HepG2 (cell line): Measurements from ENCODE around the gene DPYD. TPM values are rescaled to one million over a fixed set of nuclear protein-coding genes. Genes with fewer than 3 reads are reported as not detected.

Source experiments
- ATAC-seq: fragments of 200-7000 bp; cut with Tn5 transposase; 3 replicates; pipeline ENCODE4 v1.9.1; 2020; ENCODE audit warnings: mild to moderate bottlenecking, moderate library complexity
- BruUV-seq: library from RNA; stranded (reverse); fragments of 400-500 nt; replicated peaks from 2 replicates; lab custom pipeline; 2021; lab: Mats Ljungman, UMichigan
- CTCF ChIA-PET: fragments of 300-600 bp; formaldehyde crosslinking; extraction: SDS; loops from one replicate; lab custom pipeline; 2021; ENCODE audit warnings: low total read pairs, inconsistent platforms, low intra/inter-chr PET ratio; lab: Yijun Ruan, JAX
- POLR2A ChIA-PET: fragments of 350-600 bp; sonication (Branson Sonifier 250); formaldehyde crosslinking; loops from one replicate; lab custom pipeline; 2020; ENCODE audit warnings: antibody characterized with exemption, inconsistent platforms; lab: Yijun Ruan, JAX
- DNase-seq: peaks from one replicate; pipeline ENCODE4 v3.0.0-alpha.2; 2015; ENCODE audit warnings: low spot score
- FAIRE-seq: peaks from 3 replicates; lab custom pipeline; 2011; peaks lifted over from hg19 to GRCh38; lab: Jason Lieb, UNC
- H2AFZ ChIP-seq: one replicate; pipeline ENCODE4 v1.6.1; 2011; ENCODE audit warnings: low read length, inconsistent platforms
- H3K27ac ChIP-seq: fragments of 300-600 bp; 3 replicates; pipeline ENCODE4 v1.8.0; 2011; ENCODE audit warnings: mixed run types, mild to moderate bottlenecking, mixed read lengths, low read length, inconsistent platforms; ENCODE audit not compliant: insufficient read depth; ENCODE audit errors: extremely low read length
- H3K27me3 ChIP-seq, 2 experiments: fragments of 200-600 bp in 1 of 2; 2 replicates in 1 of 2; 3 replicates in 1 of 2; pipeline versions ENCODE4 v1.6.0 to v1.8.0; 2011; ENCODE audit warnings: low read length in 2 of 2, mild to moderate bottlenecking in 2 of 2, moderate library complexity in 2 of 2, inconsistent platforms in 1 of 2; ENCODE audit not compliant: insufficient read depth in 2 of 2, control insufficient read depth in 1 of 2
- H3K36me3 ChIP-seq, 2 experiments: fragments of 200-600 bp in 1 of 2; replicated peaks in 1 of 2; 2 replicates in 1 of 2; 3 replicates in 1 of 2; pipeline versions ENCODE4 v1.5.1 to v1.8.0; 2011; ENCODE audit warnings: low read length in 2 of 2, inconsistent platforms in 1 of 2; ENCODE audit not compliant: insufficient read depth in 2 of 2, control insufficient read depth in 1 of 2
- H3K4me1 ChIP-seq: 2 replicates; pipeline ENCODE4 v1.5.1; 2012; ENCODE audit warnings: low read length, inconsistent platforms; ENCODE audit not compliant: insufficient read depth
- H3K4me2 ChIP-seq: 2 replicates; pipeline ENCODE4 v1.6.0; 2011; ENCODE audit warnings: low read depth, low read length, inconsistent platforms
- H3K4me3 ChIP-seq, 3 experiments: fragments of 200-600 bp in 1 of 3; sonication (generic), shearing (Covaris generic) in 1 of 3; replicated peaks in 1 of 3; 2 replicates each; pipeline ENCODE4 v1.5.1; 2011 to 2016; ENCODE audit warnings: low read length in 3 of 3, inconsistent platforms in 2 of 3, low read depth in 2 of 3, mild to moderate bottlenecking in 2 of 3, control low read depth in 1 of 3, mixed read lengths in 1 of 3; ENCODE audit not compliant: insufficient read depth in 1 of 3
- H3K79me2 ChIP-seq: one replicate; pipeline ENCODE4 v1.6.1; 2011; ENCODE audit warnings: low read length, inconsistent platforms; ENCODE audit not compliant: insufficient read depth
- H3K9ac ChIP-seq: 2 replicates; pipeline ENCODE4 v1.6.0; 2011; ENCODE audit warnings: mild to moderate bottlenecking, low read depth, low read length, inconsistent platforms; ENCODE audit not compliant: insufficient read depth
- H3K9me3 ChIP-seq: 2 replicates; pipeline ENCODE4 v1.5.1; 2012; ENCODE audit warnings: mild to moderate bottlenecking, low read length
- H4K20me1 ChIP-seq: 2 replicates; pipeline ENCODE4 v1.6.0; 2011; ENCODE audit warnings: inconsistent platforms, mild to moderate bottlenecking, low read length, moderate library complexity; ENCODE audit not compliant: insufficient read depth
- CTCF ChIP-seq: sonication (generic); formaldehyde crosslinking; IDR thresholded peaks from 2 replicates; pipeline ENCODE4 v1.5.0; 2020; ENCODE audit warnings: mild to moderate bottlenecking, missing genetic modification reagents, moderate library complexity
- GLMP ChIP-seq: sonication (generic); formaldehyde crosslinking; IDR thresholded peaks from 2 replicates; pipeline ENCODE4 v1.9.0; 2021; ENCODE audit warnings: missing genetic modification reagents, mild to moderate bottlenecking, borderline replicate concordance
- MAFK ChIP-seq, 2 experiments: IDR thresholded peaks in 1 of 2; conservative IDR thresholded peaks in 1 of 2; 2 replicates each; pipeline ENCODE4 v1.6.1; 2011; ENCODE audit warnings: improper control_type of control experiment in 2 of 2, low read length in 2 of 2
- SKI ChIP-seq: fragments of 450-650 bp; IDR thresholded peaks from one replicate; pipeline ENCODE4 v1.6.1; 2018; ENCODE audit warnings: mild to moderate bottlenecking; ENCODE audit not compliant: partially characterized antibody
- SMC3 ChIP-seq: IDR thresholded peaks from 2 replicates; pipeline ENCODE4 v1.6.1; 2011; ENCODE audit warnings: low read length, improper control_type of control experiment
- STAG1 ChIP-seq: sonication (generic); formaldehyde crosslinking; IDR thresholded peaks from 2 replicates; pipeline ENCODE4 v1.4.0; 2020; ENCODE audit warnings: missing genetic modification reagents
- TCF12 ChIP-seq, 2 experiments: fragments of 450-650 bp in 1 of 2; sonication (generic) in 1 of 2; formaldehyde crosslinking in 1 of 2; IDR thresholded peaks; 2 replicates each; pipeline versions ENCODE4 v1.6.1 to v1.8.0; 2017 to 2022; ENCODE audit warnings: antibody characterized with exemption in 1 of 2, mild to moderate bottlenecking in 1 of 2, missing genetic modification reagents in 1 of 2, moderate library complexity in 1 of 2
- TCF7L2 ChIP-seq: IDR thresholded peaks from 2 replicates; pipeline ENCODE4 v1.6.1; 2011; ENCODE audit warnings: mild to moderate bottlenecking, low read depth, low read length, moderate library complexity
- YY1 ChIP-seq: IDR thresholded peaks from 2 replicates; pipeline ENCODE4 v1.6.1; 2011; ENCODE audit warnings: low read length, low read depth, moderate library complexity, mild to moderate bottlenecking; ENCODE audit not compliant: insufficient read depth, insufficient replicate concordance
- ZC3H13 ChIP-seq: sonication (generic); formaldehyde crosslinking; IDR thresholded peaks from 2 replicates; pipeline ENCODE4 v1.8.1; 2023; ENCODE audit warnings: mild to moderate bottlenecking, missing genetic modification reagents, moderate library complexity
- ZNF383 ChIP-seq: sonication (generic); formaldehyde crosslinking; IDR thresholded peaks from 2 replicates; pipeline ENCODE4 v1.4.0; 2020; ENCODE audit warnings: missing genetic modification reagents, mild to moderate bottlenecking, borderline replicate concordance
- ZNF451 ChIP-seq: sonication (generic); formaldehyde crosslinking; IDR thresholded peaks from 2 replicates; pipeline ENCODE4 v1.5.0; 2020; ENCODE audit warnings: mild to moderate bottlenecking, missing genetic modification reagents
- WGBS: methylation state at CpG from one replicate; pipeline ENCODE4 v1.1.6; 2017; ENCODE audit warnings: low lambda C conversion rate; 5-methylcytosine and 5-hydroxymethylcytosine counted together
- in situ Hi-C: cut with HindIII; loops from 2 replicates; pipeline ENCODE4 v1.10.0; 2017; ENCODE audit warnings: low pct_unique_long_range_greater_than_20kb; ENCODE audit not compliant: extremely low pct_ligation_motif_present
- intact Hi-C: fragments of 100-400 bp; cut with micrococcal nuclease; formaldehyde crosslinking; loops from one replicate; pipeline ENCODE4 v1.10.0; 2022; ENCODE audit not compliant: unreplicated experiment
- polyA plus RNA-seq, 8 experiments: library from polyadenylated mRNA; depleted of rRNA in 3 of 8; stranded (reverse) in 7 of 8; unstranded in 1 of 8; fragments of >200 nt; fragmentation: Illumina TruSeq in 4 of 8; extraction: Trizol in 4 of 8; gene quantifications; 2 replicates each; pipeline versions ENCODE4 v1.2.1 to v1.2.3, GENCODE V29; 2011 to 2016; ENCODE audit warnings: low read depth in 4 of 8, missing spikeins in 1 of 8, mixed read lengths in 1 of 8; ENCODE audit not compliant: insufficient read depth in 1 of 8
- total RNA-seq, 5 experiments: library from RNA; depleted of rRNA; stranded (reverse); fragments of >200 nt; fragmentation: Illumina TruSeq; extraction: Trizol; gene quantifications; 2 replicates each; pipeline ENCODE4 v1.2.3, GENCODE V29; 2016; ENCODE audit warnings: low read depth in 1 of 5
- TF ChIP-seq, protein P1 (sequence below): sonication (generic); formaldehyde crosslinking; IDR thresholded peaks from 2 replicates; pipeline ENCODE4 v1.8.1; 2023; ENCODE audit warnings: missing genetic modification reagents, mild to moderate bottlenecking, borderline replicate concordance

DPYD gene
- total and polyA plus RNA-seq, 2 of the 13 experiments (the other 11 are each of a cell fraction or from before 2014, with no cell fraction given): 1.3 to 3.4 TPM

GRCh38 chr1:97137862-97138514, 782.8 kb downstream of the DPYD start:
- ATAC-seq (peak; percentile 92), FAIRE-seq (peak; percentile 60), DNase-seq (peak; percentile 22)
- H2AFZ ChIP-seq: no peak overlapping the region
- H3K36me3 ChIP-seq: no peaks in the 10 kb centered on the region
- ChIA-PET POLR2A (no interaction called here), CTCF (no interaction called here)
- no peak overlapping the region for H3K4me3 ChIP-seq
- TF ChIP-seq MAFK (conservative IDR thresholded peaks at IDR 0.05 in 1 of 2, IDR thresholded peaks at IDR 0.05 in 1 of 2; ENCODE audit: low read length in 2 of 2) (no peak), CTCF (CRISPR knock-in tag) (peak; percentile 54), STAG1 (CRISPR knock-in tag) (peak; percentile 36), SKI (no peak), ZNF383 (CRISPR knock-in tag) (no peak), SMC3 (peak; percentile 32; the same call in 1 of the 2 replicates)
- H3K79me2 ChIP-seq: no peaks in the 10 kb centered on the region
- H3K9ac ChIP-seq: no peak overlapping the region
- H3K9me3 ChIP-seq: no peaks in the 10 kb centered on the region
- no peaks in the 10 kb centered on the region for H4K20me1 ChIP-seq
- no peak overlapping the region for H3K27ac ChIP-seq
- intact Hi-C loops: loop anchor here (2.0 kb wide), 1 partner anchor 913 kb away; no protein-coding TSS in a partner anchor
- BruUV-seq: no TSS peak
- in situ Hi-C loops: no loop called here
- H3K4me2 ChIP-seq: no peak overlapping the region
- no peaks in the 10 kb centered on the region for H3K27me3 ChIP-seq
- 46% methylated on average over 5 of the region's 5 CpGs for WGBS
- H3K4me1 ChIP-seq: no peaks in the 10 kb centered on the region

DNA sequence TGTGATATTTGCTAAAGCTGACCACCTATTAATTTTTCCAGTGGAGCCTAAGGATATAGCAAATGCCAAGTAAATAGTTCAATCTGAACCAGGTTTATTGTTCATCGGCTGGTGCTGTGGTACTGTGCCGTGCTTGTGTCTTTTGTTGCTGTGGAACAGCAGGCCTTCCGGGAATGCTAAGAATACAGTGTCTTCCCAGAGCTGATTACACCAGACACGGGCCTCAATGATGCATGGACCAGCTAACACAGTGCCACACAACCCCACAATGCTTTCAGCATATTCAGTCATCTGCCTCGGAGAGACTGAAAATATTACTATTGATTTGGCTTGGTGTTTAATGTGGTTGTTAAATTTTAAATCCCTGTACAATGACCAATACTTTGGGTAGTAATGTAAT, 783.8 kb downstream of the DPYD start:
- no peak overlapping the region for H3K4me2 ChIP-seq
- in situ Hi-C loops: no loop called here
- no TSS peak for BruUV-seq
- H3K4me1 ChIP-seq: no peaks in the 10 kb centered on the region
- H2AFZ ChIP-seq: no peak overlapping the region
- no peaks in the 10 kb centered on the region for H3K9me3 ChIP-seq
- no peaks in the 10 kb centered on the region for H3K79me2 ChIP-seq
- DNase-seq: no peak
- no peaks in the 10 kb centered on the region for H4K20me1 ChIP-seq
- no peak for FAIRE-seq
- intact Hi-C loops: no loop called here
- no peak overlapping the region for H3K4me3 ChIP-seq
- H3K27me3 ChIP-seq: no peaks in the 10 kb centered on the region
- POLR2A ChIA-PET: no interaction called here
- 79% methylated on average over 5 of the region's 5 CpGs for WGBS
- no peak overlapping the region for H3K27ac ChIP-seq
- no peak for ATAC-seq
- CTCF ChIA-PET: no interaction called here
- H3K9ac ChIP-seq: no peak overlapping the region
- H3K36me3 ChIP-seq: no peaks in the 10 kb centered on the region
- TF ChIP-seq TCF7L2 (no peak), TCF12 (IDR thresholded peaks at IDR 0.05) (no peak), TCF12 (CRISPR knock-in tag; IDR thresholded peaks at IDR 0.05) (no peak), GLMP (CRISPR knock-in tag) (no peak), YY1 (no peak), ZC3H13 (no peak), ZNF451 (CRISPR knock-in tag) (no peak)
- TF ChIP-seq, protein P1, sequence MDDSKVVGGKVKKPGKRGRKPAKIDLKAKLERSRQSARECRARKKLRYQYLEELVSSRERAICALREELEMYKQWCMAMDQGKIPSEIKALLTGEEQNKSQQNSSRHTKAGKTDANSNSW (CRISPR knock-in tag): no peak
